GM19324 (cell line): ENCODE measurements around the gene MRPL45.
"Not testable (repeated sequence)": the region's sequence is repeated elsewhere in the genome, so short reads cannot be mapped to it uniquely, and the experiment has no call there.

Experiments used
- ATAC-seq: cut with Tn5 transposase; IDR thresholded peaks from one replicate; pipeline ENCODE4 v1.9.1; 2021; ENCODE audit warnings: mild to moderate bottlenecking, moderate library complexity; ENCODE audit not compliant: unreplicated experiment, low FRiP score

MRPL45 gene

GRCh38 chr17:38296834-38297517 is at the start of gene MRPL45:
Gene MRPL45, plus strand, starts transcription at chr17:38297168. Its CDS starts 16 bp downstream, at chr17:38297184.
- peak; percentile 95 for ATAC-seq

- ATAC-seq: not testable (repeated sequence)
Observed at GRCh38 chr17:38253191-38253590, 43.8 kb upstream of the MRPL45 start.

DNA sequence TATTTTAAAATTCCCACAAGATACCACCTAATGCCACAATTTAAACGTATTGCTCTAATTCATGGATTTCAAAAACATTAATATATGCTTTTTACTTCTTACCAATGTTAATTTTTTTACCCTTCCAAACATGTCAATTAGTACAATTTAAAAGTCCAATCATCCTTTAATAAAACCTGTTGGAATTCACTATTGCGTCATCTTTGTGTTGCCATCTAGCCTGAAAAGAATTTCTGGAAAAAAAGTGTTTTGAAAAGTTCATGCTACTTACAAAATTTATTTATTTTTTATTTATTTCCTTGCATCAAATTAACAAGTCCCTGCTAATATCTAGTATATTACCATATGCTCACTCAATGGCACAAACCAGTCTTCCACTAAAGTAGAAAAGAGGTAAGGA is 42.6 kb upstream of the MRPL45 start:
- ATAC-seq: not testable (repeated sequence)

- ATAC-seq: peak; percentile 93
Observed at GRCh38 chr17:38257013-38257621, 39.9 kb upstream of the MRPL45 start.

GRCh38 chr17:38265974-38266506 is 30.9 kb upstream of the MRPL45 start:
- ATAC-seq: not testable (repeated sequence)

GRCh38 chr17:38266571-38266970 is 30.4 kb upstream of the MRPL45 start:
- ATAC-seq: not testable (repeated sequence)

- ATAC-seq: not testable (repeated sequence)
Observed at GRCh38 chr17:38268138-38268537, 28.8 kb upstream of the MRPL45 start.

DNA sequence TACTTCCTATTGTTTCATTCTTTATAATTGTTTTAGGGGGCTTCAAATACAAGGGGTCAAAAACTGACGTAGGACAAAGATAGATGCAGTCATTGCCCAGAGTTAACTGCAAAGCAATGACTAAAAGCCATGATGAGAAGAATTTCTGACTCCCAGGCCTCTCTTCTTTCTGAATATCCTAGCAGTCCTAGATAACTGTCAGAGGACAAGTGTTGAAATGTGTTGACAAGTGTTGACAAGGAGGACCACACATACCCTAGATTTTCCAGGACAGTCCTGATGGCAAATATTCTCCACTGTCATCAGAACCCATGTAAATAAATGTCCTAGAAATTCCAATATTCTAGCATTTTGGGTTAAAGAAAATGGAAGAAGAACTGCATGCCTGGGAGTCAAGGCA is 27.9 kb upstream of the MRPL45 start:
- not testable (repeated sequence) for ATAC-seq

DNA sequence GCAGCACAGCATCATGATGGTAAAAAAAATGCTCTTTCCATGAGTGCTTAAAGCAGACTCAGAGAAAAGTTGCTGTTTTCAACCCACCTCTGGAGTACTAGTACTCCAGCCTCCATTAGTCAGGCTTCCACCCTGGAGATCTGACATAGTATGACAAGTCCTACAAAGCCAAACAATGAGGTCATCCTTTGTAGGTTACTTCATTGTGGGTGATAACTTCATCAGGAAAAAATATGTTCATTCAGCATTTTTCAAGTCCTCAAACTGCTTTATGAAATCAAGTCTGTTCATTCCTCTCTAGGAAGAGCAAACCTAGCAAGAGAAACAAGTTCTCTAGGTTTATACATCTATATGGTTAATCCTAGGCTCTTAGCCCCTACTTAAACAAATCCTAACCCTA is 27.4 kb upstream of the MRPL45 start:
- not testable (repeated sequence) for ATAC-seq

- not testable (repeated sequence) for ATAC-seq
Observed at GRCh38 chr17:38285994-38286393, 11.0 kb upstream of the MRPL45 start.

- ATAC-seq: not testable (repeated sequence)
Observed at GRCh38 chr17:38286501-38287091, 10.4 kb upstream of the MRPL45 start.

DNA sequence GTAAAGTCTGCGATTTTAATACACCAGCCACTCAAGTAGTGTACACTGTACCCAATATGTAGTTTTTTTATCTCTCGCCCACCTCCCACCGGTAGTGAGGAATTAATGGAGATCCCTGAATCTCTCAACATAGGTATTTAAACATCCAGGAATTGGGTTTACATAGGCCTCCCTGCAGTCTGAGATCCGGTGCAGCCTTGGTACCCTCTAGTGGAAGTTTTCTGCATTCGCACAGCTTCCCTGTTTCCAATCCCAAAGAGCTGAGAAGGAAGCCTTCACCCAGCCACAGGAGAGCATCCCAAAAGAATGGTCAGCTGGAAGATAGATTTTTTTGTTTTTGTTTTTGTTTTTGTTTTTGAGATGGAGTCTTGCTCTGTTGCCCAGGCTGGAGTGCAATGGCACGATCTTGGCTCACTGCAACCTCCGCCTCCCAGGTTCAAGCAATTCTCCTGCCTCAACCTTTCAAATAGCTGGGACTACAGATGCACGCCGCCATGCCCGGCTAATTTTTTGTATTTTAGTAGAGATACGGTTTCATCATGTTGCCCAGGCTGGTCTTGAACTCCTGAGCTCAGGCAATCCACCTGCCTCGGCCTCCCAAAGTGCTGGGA is 8.6 kb upstream of the MRPL45 start:
- ATAC-seq: not testable (repeated sequence)

- ATAC-seq: not testable (repeated sequence)
Observed at GRCh38 chr17:38289760-38290159, 7.2 kb upstream of the MRPL45 start.

DNA sequence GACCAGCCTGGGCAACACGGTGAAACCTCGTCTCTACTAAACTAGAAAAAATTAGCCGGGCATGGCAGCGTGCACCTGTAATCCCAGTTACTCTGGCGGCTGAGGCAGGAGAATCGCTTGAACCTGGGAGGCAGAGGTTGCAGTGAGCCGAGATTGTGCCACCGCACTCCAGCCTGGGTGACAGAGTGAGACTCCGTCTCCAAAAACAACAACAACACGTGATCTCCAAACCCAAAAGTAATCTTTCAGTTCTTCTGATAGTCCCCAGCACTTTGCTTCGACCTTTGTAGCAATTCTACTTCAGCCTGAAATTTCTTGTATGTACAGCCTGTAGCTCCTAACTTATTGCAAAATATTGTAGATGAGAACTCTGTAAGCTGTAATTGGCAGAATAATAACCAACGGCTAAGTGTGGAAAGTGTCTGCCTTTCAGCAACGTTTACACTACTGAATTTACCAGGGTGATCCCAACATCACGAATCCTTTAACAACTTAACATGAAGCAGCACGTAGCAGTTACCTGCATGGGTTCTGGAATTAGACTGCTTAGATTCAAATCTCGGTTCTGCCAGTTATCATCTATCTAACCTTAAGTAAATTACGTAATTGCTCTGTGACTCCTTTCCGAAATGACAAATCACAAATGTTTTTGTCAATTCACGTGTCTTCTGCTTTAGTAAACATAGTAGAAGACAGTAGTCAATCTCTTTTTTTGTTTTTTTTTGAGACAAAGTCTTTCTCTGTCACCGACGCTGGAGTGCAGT is 1.2 kb upstream of the MRPL45 start:
- ATAC-seq: not testable (repeated sequence)

GRCh38 chr17:38315497-38315896 is 18.5 kb downstream of the MRPL45 start:
- ATAC-seq: no peak

GRCh38 chr17:38317081-38317480 is 20.1 kb downstream of the MRPL45 start:
- ATAC-seq: no peak

DNA sequence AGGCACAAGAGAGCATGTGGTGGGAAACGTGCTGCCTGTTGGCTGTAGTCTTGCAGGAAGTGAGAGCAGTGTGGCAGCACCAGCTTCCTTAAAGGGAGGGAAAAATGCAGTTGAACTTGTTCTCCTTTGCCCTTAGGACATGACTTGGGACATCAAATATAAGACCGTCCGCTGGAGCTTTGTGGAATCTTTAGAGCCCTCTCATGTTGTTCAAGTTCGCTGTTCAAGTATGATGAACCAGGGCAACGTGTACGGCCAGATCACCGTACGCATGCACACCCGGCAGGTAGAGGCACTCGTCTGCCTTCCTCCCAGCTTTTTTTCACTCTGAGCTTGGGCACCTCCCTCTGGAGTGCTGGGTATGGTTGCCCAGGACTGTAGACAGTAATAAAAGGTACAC is 23.5 kb downstream of the MRPL45 start:
- ATAC-seq: no peak

DNA sequence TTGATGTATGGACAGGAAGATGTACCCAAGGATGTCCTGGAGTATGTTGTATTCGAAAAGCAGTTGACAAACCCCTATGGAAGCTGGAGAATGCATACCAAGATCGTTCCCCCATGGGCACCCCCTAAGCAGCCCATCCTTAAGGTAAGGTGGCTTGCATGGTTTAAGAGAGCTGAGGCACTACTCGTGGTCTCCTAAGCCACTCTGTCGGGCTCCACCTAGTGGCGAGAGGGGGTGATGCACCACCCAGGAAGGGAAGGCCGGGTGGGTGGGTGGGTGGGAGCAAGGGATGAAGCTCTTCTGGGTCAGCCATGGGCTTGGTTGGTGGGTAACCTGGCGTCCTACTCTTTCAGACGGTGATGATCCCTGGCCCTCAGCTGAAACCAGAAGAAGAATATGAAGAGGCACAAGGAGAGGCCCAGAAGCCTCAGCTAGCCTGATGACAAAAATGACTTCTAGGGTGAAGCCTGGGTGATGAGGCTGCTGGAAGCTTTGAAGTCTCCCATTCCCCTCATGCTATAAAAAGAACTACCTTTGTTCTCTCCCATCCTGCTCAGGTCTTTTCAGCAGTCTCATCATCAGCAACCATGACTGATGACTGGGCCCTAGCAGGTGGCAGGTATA is 25.3 kb downstream of the MRPL45 start:
- ATAC-seq: no peak

DNA sequence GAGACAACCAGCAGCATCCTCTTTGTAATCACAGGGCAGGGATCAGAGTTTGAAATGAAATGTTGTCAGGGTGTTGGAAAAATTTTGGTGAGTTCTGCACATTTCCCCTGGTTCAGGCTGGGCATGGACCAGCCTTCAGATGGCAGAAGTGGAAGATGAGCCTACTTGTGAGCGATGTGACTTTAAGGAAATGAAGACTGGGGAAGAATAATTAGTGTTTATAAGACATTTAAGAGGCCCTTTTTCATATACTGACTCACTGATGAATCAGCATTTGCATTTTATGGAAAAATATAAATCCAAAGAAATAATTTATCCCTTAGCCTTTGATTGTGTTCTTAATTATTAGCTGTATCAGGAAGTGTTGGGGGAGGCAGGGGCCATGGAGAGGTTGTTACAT is 25.9 kb downstream of the MRPL45 start:
- ATAC-seq: no peak

DNA sequence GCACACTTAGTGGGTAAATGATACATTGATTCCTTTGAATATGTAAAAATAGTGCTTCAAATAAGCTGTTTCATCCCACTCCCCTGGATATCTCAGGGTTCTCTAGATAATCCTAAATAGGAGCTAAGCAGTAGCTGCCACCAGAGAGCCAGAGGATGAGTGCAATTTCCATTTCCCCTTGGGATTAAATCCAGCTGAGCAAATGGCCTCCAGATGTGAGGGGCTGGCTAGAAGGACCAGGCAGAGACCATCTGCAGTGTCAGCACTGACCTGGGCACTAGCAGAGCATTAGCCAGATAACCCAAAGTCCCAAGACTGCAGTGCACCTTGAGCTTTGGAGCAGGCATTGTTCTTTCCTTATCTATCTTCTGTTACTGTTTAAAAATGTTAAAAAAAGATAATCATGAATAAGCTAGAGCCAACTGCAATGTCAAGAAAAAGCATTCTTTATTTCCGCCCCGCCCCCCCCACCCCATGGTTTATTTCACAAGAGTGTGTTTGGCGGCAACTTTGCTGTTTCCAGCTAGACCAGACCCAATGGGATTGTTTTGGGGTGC is 27.3 kb downstream of the MRPL45 start:
- ATAC-seq: no peak
